ENCODE results near the gene EAF1.
"Not testable (repeated sequence)": the region's sequence is repeated elsewhere in the genome, so short reads cannot be mapped to it uniquely, and the experiment has no call there.

EAF1 gene

GRCh38 chr3:15427182-15427880, at the start of gene EAF1, which contains the start of gene METTL6:
TSS of gene EAF1 (plus strand) at chr3:15427598. CDS start at chr3:15427780, 182 bp downstream.
TSS of gene METTL6 (minus strand) at chr3:15427544. CDS start at chr3:15426511, 1,033 bp downstream.
- peak; percentile 50 to 76 for DNase-seq

- peak; percentile 80 to 86 for DNase-seq
Observed at GRCh38 chr3:15377961-15378791, 49.2 kb upstream of the EAF1 start.

GRCh38 chr3:15380980-15381890, 46.2 kb upstream of the EAF1 start:
- DNase-seq: no peak

- no peak for DNase-seq
Observed at GRCh38 chr3:15382405-15382923, 44.9 kb upstream of the EAF1 start.

GRCh38 chr3:15384510-15385237, 42.7 kb upstream of the EAF1 start:
- DNase-seq: no peak

GRCh38 chr3:15385238-15385695, 42.1 kb upstream of the EAF1 start:
- not testable (repeated sequence) for DNase-seq

- DNase-seq: no peak
Observed at GRCh38 chr3:15385901-15386653, 41.3 kb upstream of the EAF1 start.

GRCh38 chr3:15386654-15386955, 40.8 kb upstream of the EAF1 start:
- DNase-seq: not testable (repeated sequence)

GRCh38 chr3:15387171-15387581, 40.2 kb upstream of the EAF1 start:
- DNase-seq: no peak

- no peak for DNase-seq
Observed at GRCh38 chr3:15387735-15388134, 39.7 kb upstream of the EAF1 start.

GRCh38 chr3:15388335-15388734, 39.1 kb upstream of the EAF1 start:
- DNase-seq: not testable (repeated sequence)

GRCh38 chr3:15390460-15390859, 36.9 kb upstream of the EAF1 start:
- no peak for DNase-seq

GRCh38 chr3:15391007-15391406, 36.4 kb upstream of the EAF1 start:
- DNase-seq: no peak

GRCh38 chr3:15393252-15393651, 34.1 kb upstream of the EAF1 start:
- DNase-seq: not testable (repeated sequence)

- DNase-seq: peak in 1 of 2 experiments; percentile 54
Observed at GRCh38 chr3:15398731-15399133, 28.7 kb upstream of the EAF1 start.

- DNase-seq: no peak
Observed at GRCh38 chr3:15399970-15400369, 27.4 kb upstream of the EAF1 start.

- no peak for DNase-seq
Observed at GRCh38 chr3:15401936-15402335, 25.5 kb upstream of the EAF1 start.

GRCh38 chr3:15403495-15403894, 23.9 kb upstream of the EAF1 start:
- DNase-seq: no peak

- no peak for DNase-seq
Observed at GRCh38 chr3:15403965-15404364, 23.4 kb upstream of the EAF1 start.

- DNase-seq: no peak
Observed at GRCh38 chr3:15404767-15405166, 22.6 kb upstream of the EAF1 start.

- peak in 1 of 2 experiments; percentile 67 for DNase-seq
Observed at GRCh38 chr3:15405448-15406050, 21.8 kb upstream of the EAF1 start.

Data from NCI-H524 (cell line).